Endodermal cell (in vitro differentiated cells): ENCODE results near the gene ACOT7. TPM values are rescaled to one million over a fixed set of nuclear protein-coding genes. Genes with fewer than 3 reads are reported as not detected.

Experiments
- DNase-seq: peaks from one replicate; pipeline ENCODE4 v3.0.0-alpha.2; 2017
- H3K27ac ChIP-seq: 2 replicates; pipeline ENCODE4 v1.5.1; 2013; ENCODE audit warnings: mild to moderate bottlenecking, low read depth, low read length, moderate library complexity
- H3K27me3 ChIP-seq: 2 replicates; pipeline ENCODE4 v1.6.1; 2013; ENCODE audit warnings: mild to moderate bottlenecking, low read length, moderate library complexity; ENCODE audit not compliant: insufficient read depth, control insufficient read depth, poor library complexity, severe bottlenecking
- H3K36me3 ChIP-seq: 2 replicates; pipeline ENCODE4 v1.7.0; 2013; ENCODE audit warnings: mild to moderate bottlenecking, low read length, moderate library complexity; ENCODE audit not compliant: control insufficient read depth, insufficient read depth
- H3K4me1 ChIP-seq: one replicate; pipeline ENCODE4 v1.7.0; 2013; ENCODE audit warnings: low read length; ENCODE audit not compliant: control insufficient read depth, insufficient read depth
- H3K4me3 ChIP-seq: 2 replicates; pipeline ENCODE4 v1.5.1; 2013; ENCODE audit warnings: mild to moderate bottlenecking, low read length, moderate library complexity
- H3K9ac ChIP-seq: 2 replicates; pipeline ENCODE4 v1.6.1; 2013; ENCODE audit warnings: mild to moderate bottlenecking, low read length, moderate library complexity; ENCODE audit not compliant: poor library complexity, severe bottlenecking; ENCODE audit errors: extremely low read depth
- H3K9me3 ChIP-seq: 2 replicates; pipeline ENCODE4 v1.6.1; 2013; ENCODE audit warnings: mild to moderate bottlenecking, low read length, moderate library complexity; ENCODE audit not compliant: control insufficient read depth
- H3K27ac Mint-ChIP-seq: 2 replicates; pipeline ENCODE4 v1.8.0; 2020; ENCODE audit warnings: mixed read lengths
- H3K27me3 Mint-ChIP-seq: 2 replicates; pipeline ENCODE4 v1.8.0; 2021; ENCODE audit warnings: mild to moderate bottlenecking, mixed read lengths; ENCODE audit not compliant: insufficient read depth
- H3K36me3 Mint-ChIP-seq: 2 replicates; pipeline ENCODE4 v1.8.0; 2020; ENCODE audit warnings: low read depth, mixed read lengths
- H3K4me1 Mint-ChIP-seq: 2 replicates; pipeline ENCODE4 v1.8.0; 2020; ENCODE audit warnings: mixed read lengths
- H3K4me3 Mint-ChIP-seq: 2 replicates; pipeline ENCODE4 v1.8.0; 2020; ENCODE audit warnings: mild to moderate bottlenecking, moderate library complexity, mixed read lengths
- H3K9me3 Mint-ChIP-seq: 2 replicates; pipeline ENCODE4 v1.8.0; 2020; ENCODE audit warnings: mild to moderate bottlenecking, mixed read lengths
- WGBS, 2 experiments: methylation state at CpG; one replicate each; pipeline versions ENCODE4 v1.1.5 to v1.1.7; 2013; ENCODE audit warnings: missing lambda C conversion rate in 2 of 2, mixed read lengths in 1 of 2; ENCODE audit not compliant: insufficient coverage in 1 of 2, insufficient read length in 1 of 2; 5-methylcytosine and 5-hydroxymethylcytosine counted together
- total RNA-seq, 2 donors: library from RNA; stranded (reverse); fragmentation: NEBNext Ultra II Directional in 1 of 2; extraction: Animal tissue kit (Norgen Biotek cat#: 25700) in 1 of 2; gene quantifications; 2 replicates in 1 of 2; 3 replicates in 1 of 2; pipeline ENCODE4 v1.2.1, GENCODE V29; 2021
- TF ChIP-seq, protein P1 (sequence below): fragments of 200-600 bp; sonication (generic); conservative IDR thresholded peaks from 2 replicates; pipeline ENCODE4 v1.5.0; 2021; ENCODE audit warnings: antibody characterized with exemption, mild to moderate bottlenecking

Gene ACOT7
- total RNA-seq, 2 donors from 2014 or later = 51.3 to 70.7 TPM

GRCh38 chr1:6252374-6252710 is 141.2 kb downstream of the ACOT7 start:
- Histone ChIP-seq H3K9me3 (no peaks in the 10 kb centered on the region), H3K4me1 (no peaks in the 10 kb centered on the region), H3K4me3 (no peak overlapping the region), H3K9ac (no peak overlapping the region), H3K27ac (no peak overlapping the region), H3K27me3 (peaks cover 49% of the 10 kb centered on the region), H3K36me3 (no peaks in the 10 kb centered on the region)
- 89 to 100% methylated on average over 3 to 4 of the region's 4 CpGs for WGBS, 2 experiments
- Mint-ChIP-seq H3K27me3 (peaks cover 62% of the 10 kb centered on the region), H3K4me3 (no peak overlapping the region), H3K4me1 (peaks cover 2% of the 10 kb centered on the region), H3K36me3 (no peaks in the 10 kb centered on the region), H3K27ac (no peak overlapping the region), H3K9me3 (no peaks in the 10 kb centered on the region)
- no peak for DNase-seq
- TF ChIP-seq, protein P1, sequence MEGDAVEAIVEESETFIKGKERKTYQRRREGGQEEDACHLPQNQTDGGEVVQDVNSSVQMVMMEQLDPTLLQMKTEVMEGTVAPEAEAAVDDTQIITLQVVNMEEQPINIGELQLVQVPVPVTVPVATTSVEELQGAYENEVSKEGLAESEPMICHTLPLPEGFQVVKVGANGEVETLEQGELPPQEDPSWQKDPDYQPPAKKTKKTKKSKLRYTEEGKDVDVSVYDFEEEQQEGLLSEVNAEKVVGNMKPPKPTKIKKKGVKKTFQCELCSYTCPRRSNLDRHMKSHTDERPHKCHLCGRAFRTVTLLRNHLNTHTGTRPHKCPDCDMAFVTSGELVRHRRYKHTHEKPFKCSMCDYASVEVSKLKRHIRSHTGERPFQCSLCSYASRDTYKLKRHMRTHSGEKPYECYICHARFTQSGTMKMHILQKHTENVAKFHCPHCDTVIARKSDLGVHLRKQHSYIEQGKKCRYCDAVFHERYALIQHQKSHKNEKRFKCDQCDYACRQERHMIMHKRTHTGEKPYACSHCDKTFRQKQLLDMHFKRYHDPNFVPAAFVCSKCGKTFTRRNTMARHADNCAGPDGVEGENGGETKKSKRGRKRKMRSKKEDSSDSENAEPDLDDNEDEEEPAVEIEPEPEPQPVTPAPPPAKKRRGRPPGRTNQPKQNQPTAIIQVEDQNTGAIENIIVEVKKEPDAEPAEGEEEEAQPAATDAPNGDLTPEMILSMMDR = no peak

- Mint-ChIP-seq H3K27me3 (peaks cover 62% of the 10 kb centered on the region), H3K4me3 (no peak overlapping the region), H3K36me3 (no peaks in the 10 kb centered on the region), H3K27ac (no peak overlapping the region), H3K4me1 (peaks cover 2% of the 10 kb centered on the region), H3K9me3 (no peaks in the 10 kb centered on the region)
- WGBS, 2 experiments = 85 to 88% methylated on average over 8 to 15 of the region's 15 CpGs
- H3K9me3 ChIP-seq = no peaks in the 10 kb centered on the region
- H3K27me3 ChIP-seq = peaks cover 55% of the 10 kb centered on the region
- no peak for DNase-seq
- no peak overlapping the region for H3K4me3 ChIP-seq
- H3K36me3 ChIP-seq = no peaks in the 10 kb centered on the region
- TF ChIP-seq, protein P1 = no peak
- no peak overlapping the region for H3K27ac ChIP-seq
- H3K9ac ChIP-seq = no peak overlapping the region
- H3K4me1 ChIP-seq = no peaks in the 10 kb centered on the region
Observed at GRCh38 chr1:6251681-6252373, 141.7 kb downstream of the ACOT7 start.

DNA sequence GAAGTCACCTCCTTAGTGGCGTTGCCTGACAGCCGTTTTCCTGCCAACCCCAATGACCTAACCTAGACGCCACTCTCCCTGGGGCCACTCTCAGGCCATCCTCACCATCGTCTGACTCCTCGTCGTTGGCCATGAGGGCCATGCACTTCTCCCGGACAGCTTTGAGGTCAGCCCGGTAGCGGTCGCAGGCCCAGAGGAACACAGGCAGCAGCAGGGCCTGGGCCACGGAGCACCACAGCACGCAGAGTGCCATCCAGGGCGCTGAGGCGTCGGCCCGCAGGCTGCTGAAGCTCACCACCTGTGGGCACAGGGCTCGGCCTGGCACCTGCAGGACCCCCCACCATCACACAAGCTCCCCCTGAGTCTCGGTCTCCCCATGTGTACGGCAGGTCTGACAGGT is 142.3 kb downstream of the ACOT7 start:
- Mint-ChIP-seq H3K9me3 (no peaks in the 10 kb centered on the region), H3K27ac (no peak overlapping the region), H3K27me3 (peaks cover 66% of the 10 kb centered on the region), H3K36me3 (no peaks in the 10 kb centered on the region), H3K4me1 (peaks cover 4% of the 10 kb centered on the region), H3K4me3 (no peak overlapping the region)
- Histone ChIP-seq H3K27ac (no peak overlapping the region), H3K36me3 (no peaks in the 10 kb centered on the region), H3K9ac (no peak overlapping the region), H3K9me3 (no peaks in the 10 kb centered on the region), H3K27me3 (peaks cover 60% of the 10 kb centered on the region), H3K4me3 (no peak overlapping the region), H3K4me1 (no peaks in the 10 kb centered on the region)
- 90 to 93% methylated on average over 14 to 19 of the region's 19 CpGs for WGBS, 2 experiments
- TF ChIP-seq, protein P1 = no peak
- peak; percentile 38 for DNase-seq
